OCI-LY1 (cell line): ENCODE measurements around the gene DIAPH3.
A peak's percentile ranks its signal among the peaks of the same experiment; 100 is the strongest.

Source experiments
- H2AFZ ChIP-seq: fragments of 200-600 bp; sonication (generic), shearing (Covaris generic); 2 replicates; pipeline ENCODE4 v1.6.0; 2014; ENCODE audit warnings: antibody characterized with exemption, mild to moderate bottlenecking, low read length
- H3F3A ChIP-seq: fragments of 200-600 bp; sonication (generic), shearing (Covaris generic); 2 replicates; pipeline ENCODE4 v1.6.0; 2014; ENCODE audit warnings: mild to moderate bottlenecking, antibody characterized with exemption, low read length, moderate library complexity; ENCODE audit not compliant: insufficient read depth
- H3K27ac ChIP-seq: fragments of 200-600 bp; sonication (generic); 2 replicates; pipeline ENCODE4 v1.5.1; 2014; ENCODE audit warnings: low read length, mixed run types, mild to moderate bottlenecking, low read depth; ENCODE audit not compliant: poor library complexity, severe bottlenecking
- H3K27me3 ChIP-seq: fragments of 200-600 bp; sonication (generic); 2 replicates; pipeline ENCODE4 v1.6.0; 2014; ENCODE audit warnings: antibody characterized with exemption, mild to moderate bottlenecking, low read length, moderate library complexity; ENCODE audit not compliant: insufficient read depth
- H3K36me3 ChIP-seq: fragments of 200-600 bp; sonication (generic); 2 replicates; pipeline ENCODE4 v1.6.1; 2014; ENCODE audit warnings: mild to moderate bottlenecking, antibody characterized with exemption, low read length, moderate library complexity, mixed read lengths; ENCODE audit not compliant: insufficient read depth
- H3K4me1 ChIP-seq: fragments of 200-600 bp; sonication (generic); 2 replicates; pipeline ENCODE4 v1.5.1; 2014; ENCODE audit warnings: mild to moderate bottlenecking, low read length, moderate library complexity; ENCODE audit not compliant: insufficient read depth, severe bottlenecking
- H3K4me2 ChIP-seq: fragments of 200-600 bp; sonication (generic), shearing (Covaris generic); 2 replicates; pipeline ENCODE4 v1.6.1; 2014; ENCODE audit warnings: low read length
- H3K4me3 ChIP-seq: fragments of 200-600 bp; sonication (generic); 2 replicates; pipeline ENCODE4 v1.5.1; 2014; ENCODE audit warnings: low read length, low read depth, mild to moderate bottlenecking, mixed read lengths; ENCODE audit not compliant: poor library complexity, severe bottlenecking
- H3K79me2 ChIP-seq: fragments of 200-600 bp; shearing (Covaris generic); 2 replicates; pipeline ENCODE4 v1.6.1; 2016; ENCODE audit warnings: mixed run types, low read length, mixed read lengths; ENCODE audit not compliant: insufficient read depth
- H3K9ac ChIP-seq: fragments of 200-600 bp; sonication (generic), shearing (Covaris generic); 2 replicates; pipeline ENCODE4 v1.6.1; 2014; ENCODE audit warnings: mild to moderate bottlenecking, low read length, mixed read lengths
- H3K9me2 ChIP-seq: fragments of 200-600 bp; sonication (generic), shearing (Covaris generic); 2 replicates; pipeline ENCODE4 v1.6.1; 2014; ENCODE audit warnings: low read depth, mild to moderate bottlenecking, low read length, mixed read lengths
- H3K9me3 ChIP-seq: fragments of 200-600 bp; shearing (Covaris generic); 2 replicates; pipeline ENCODE4 v1.6.1; 2014; ENCODE audit warnings: low read length, mixed read lengths
- H4K20me1 ChIP-seq: fragments of 200-600 bp; sonication (generic), shearing (Covaris generic); 2 replicates; pipeline ENCODE4 v1.6.0; 2016; ENCODE audit warnings: mild to moderate bottlenecking, low read length; ENCODE audit not compliant: insufficient read depth
- EZH2 ChIP-seq: fragments of 200-600 bp; sonication (generic), shearing (Covaris generic); IDR thresholded peaks from 2 replicates; pipeline ENCODE4 v1.8.0; 2017; ENCODE audit warnings: borderline replicate concordance, mixed run types, mild to moderate bottlenecking, antibody characterized with exemption, low read length, moderate library complexity, mixed read lengths
- TF ChIP-seq, protein P1 (sequence below): fragments of 200-600 bp; sonication (generic), shearing (Covaris generic); IDR thresholded peaks from 2 replicates; pipeline ENCODE4 v1.5.1; 2017; ENCODE audit warnings: mild to moderate bottlenecking, antibody characterized with exemption, low read length, moderate library complexity, mixed read lengths

DIAPH3 gene

DNA sequence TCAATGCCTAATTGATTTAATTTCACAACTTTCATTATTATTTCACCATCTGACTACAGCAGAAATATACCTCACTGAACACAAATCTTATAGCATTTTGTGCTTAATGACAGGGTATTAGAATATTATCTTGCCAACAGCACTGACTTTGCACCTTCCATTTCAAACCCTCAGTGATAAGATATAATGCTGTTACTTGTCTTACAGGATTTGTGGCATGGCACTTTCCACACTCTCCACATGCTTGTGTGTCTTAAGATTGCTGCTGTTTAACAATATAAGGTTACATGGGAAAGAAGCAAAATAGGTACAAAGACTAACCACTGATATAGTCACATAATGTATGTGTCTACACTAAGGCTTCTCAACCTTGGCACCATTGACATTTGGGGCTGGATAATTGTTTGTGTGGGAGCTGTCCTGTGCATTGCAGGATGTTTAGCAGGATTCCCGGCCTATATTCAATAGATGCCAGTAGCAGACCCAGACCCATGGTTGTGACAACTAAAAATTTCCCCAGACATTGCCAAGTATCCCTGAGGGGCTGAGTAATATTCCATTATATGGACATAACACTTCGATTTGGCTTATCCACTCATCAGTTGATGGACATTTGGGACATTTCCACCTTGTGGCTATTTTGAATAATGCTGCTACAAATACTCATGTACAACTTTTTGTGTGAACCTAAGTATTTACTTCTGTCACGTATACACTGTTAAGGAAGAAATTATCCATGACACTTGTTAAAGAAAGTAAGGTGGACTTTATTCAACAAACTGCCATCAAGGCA, 5.7 kb upstream of the DIAPH3 start:
- H3F3A ChIP-seq = 0 out of 2 replicates have a peak, but pooled peaks cover 5% of the 10 kb centered on the region
- H3K9me2 ChIP-seq = no peaks in the 10 kb centered on the region

DNA sequence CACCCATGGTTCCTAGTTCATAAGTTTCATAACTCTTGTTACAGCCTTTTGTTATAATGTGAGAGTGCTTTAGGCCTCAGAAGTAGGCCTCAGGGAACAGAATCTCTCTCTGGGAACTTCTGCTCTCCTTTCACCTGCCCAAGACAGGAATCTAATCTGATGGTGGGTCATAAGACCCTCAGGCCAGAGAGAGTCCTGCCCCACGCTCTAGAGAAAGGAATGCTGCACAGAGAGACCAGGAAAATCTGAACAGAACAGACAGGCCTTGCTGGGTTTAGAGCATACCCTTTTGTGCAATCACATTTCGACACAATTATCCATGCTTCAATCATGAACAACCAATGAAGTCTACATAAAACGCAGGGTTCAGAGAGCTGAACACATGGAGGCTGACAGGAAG, 3.4 kb upstream of the DIAPH3 start:
- Histone ChIP-seq H3K4me3 (no peak overlapping the region), H2AFZ (no peak overlapping the region), H3K4me1 (peaks cover 21% of the 10 kb centered on the region), H3K36me3 (0 out of 2 replicates have a peak, but pooled peaks cover 2% of the 10 kb centered on the region), H3K27me3 (no peaks in the 10 kb centered on the region), H3K9me2 (no peaks in the 10 kb centered on the region), H3K9ac (no peak overlapping the region), H3K9me3 (no peaks in the 10 kb centered on the region), H3K27ac (no peak overlapping the region), H3K79me2 (peaks cover 13% of the 10 kb centered on the region), H3F3A (0 out of 2 replicates have a peak, but pooled peaks cover 5% of the 10 kb centered on the region), H4K20me1 (no peaks in the 10 kb centered on the region), H3K4me2 (no peak overlapping the region)
- TF ChIP-seq, protein P1, sequence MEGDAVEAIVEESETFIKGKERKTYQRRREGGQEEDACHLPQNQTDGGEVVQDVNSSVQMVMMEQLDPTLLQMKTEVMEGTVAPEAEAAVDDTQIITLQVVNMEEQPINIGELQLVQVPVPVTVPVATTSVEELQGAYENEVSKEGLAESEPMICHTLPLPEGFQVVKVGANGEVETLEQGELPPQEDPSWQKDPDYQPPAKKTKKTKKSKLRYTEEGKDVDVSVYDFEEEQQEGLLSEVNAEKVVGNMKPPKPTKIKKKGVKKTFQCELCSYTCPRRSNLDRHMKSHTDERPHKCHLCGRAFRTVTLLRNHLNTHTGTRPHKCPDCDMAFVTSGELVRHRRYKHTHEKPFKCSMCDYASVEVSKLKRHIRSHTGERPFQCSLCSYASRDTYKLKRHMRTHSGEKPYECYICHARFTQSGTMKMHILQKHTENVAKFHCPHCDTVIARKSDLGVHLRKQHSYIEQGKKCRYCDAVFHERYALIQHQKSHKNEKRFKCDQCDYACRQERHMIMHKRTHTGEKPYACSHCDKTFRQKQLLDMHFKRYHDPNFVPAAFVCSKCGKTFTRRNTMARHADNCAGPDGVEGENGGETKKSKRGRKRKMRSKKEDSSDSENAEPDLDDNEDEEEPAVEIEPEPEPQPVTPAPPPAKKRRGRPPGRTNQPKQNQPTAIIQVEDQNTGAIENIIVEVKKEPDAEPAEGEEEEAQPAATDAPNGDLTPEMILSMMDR = no peak
- no peak for TF ChIP-seq EZH2

More for the DNA sequence above, 5.7 kb upstream of the DIAPH3 start:
- Histone ChIP-seq H3K4me3 (no peak overlapping the region), H3K27me3 (no peaks in the 10 kb centered on the region), H3K4me2 (no peak overlapping the region), H3K9me3 (no peaks in the 10 kb centered on the region), H2AFZ (no peak overlapping the region), H3K4me1 (peaks cover 10% of the 10 kb centered on the region), H3K9ac (no peak overlapping the region), H3K27ac (no peak overlapping the region), H4K20me1 (no peaks in the 10 kb centered on the region), H3K79me2 (no peaks in the 10 kb centered on the region), H3K36me3 (no peaks in the 10 kb centered on the region)
- TF ChIP-seq, protein P1 = no peak
- no peak for TF ChIP-seq EZH2

- Histone ChIP-seq H3K27ac (no peak overlapping the region), H3K27me3 (no peaks in the 10 kb centered on the region), H3F3A (0 out of 2 replicates have a peak, but pooled peaks cover 5% of the 10 kb centered on the region), H2AFZ (no peak overlapping the region), H3K9me2 (no peaks in the 10 kb centered on the region), H3K36me3 (peaks cover 16% of the 10 kb centered on the region), H3K79me2 (peaks cover 28% of the 10 kb centered on the region), H4K20me1 (no peaks in the 10 kb centered on the region), H3K9ac (no peak overlapping the region), H3K4me3 (peak overlapping the region; percentile 75), H3K9me3 (no peaks in the 10 kb centered on the region), H3K4me1 (peaks cover 25% of the 10 kb centered on the region), H3K4me2 (0 out of 2 replicates have a peak overlapping the region, but pooled peaks have one; percentile 85)
- TF ChIP-seq EZH2 = no peak
- TF ChIP-seq, protein P1 = no peak
Measured at GRCh38 chr13:60165391-60166099, 1.8 kb upstream of the DIAPH3 start.
